GM12878 (cell line): Measurements from ENCODE around the gene ZNF717. TPM values are rescaled to one million over a fixed set of nuclear protein-coding genes. Genes with fewer than 3 reads are reported as not detected.

Source experiments
- ATAC-seq: fragments of 200-7000 bp; cut with Tn5 transposase; 3 replicates; pipeline ENCODE4 v1.9.1; 2020; ENCODE audit warnings: mild to moderate bottlenecking, moderate library complexity
- BruUV-seq: library from RNA; stranded (reverse); fragments of 400-500 nt; replicated peaks from 2 replicates; lab custom pipeline; 2021; lab: Mats Ljungman, UMichigan
- CTCF ChIA-PET: fragments of 300-600 bp; sonication (Branson Sonifier 250); formaldehyde crosslinking; extraction: SDS; loops from one replicate; lab custom pipeline; 2021; ENCODE audit warnings: inconsistent platforms; lab: Yijun Ruan, JAX
- POLR2A ChIA-PET: fragments of 350-600 bp; formaldehyde crosslinking; extraction: SDS; loops from one replicate; lab custom pipeline; 2021; ENCODE audit warnings: inconsistent platforms; lab: Charles Lee
- RAD21 ChIA-PET: fragments of 300-600 bp; sonication (Branson Sonifier 250); formaldehyde crosslinking; loops from one replicate; lab custom pipeline; 2023; ENCODE audit warnings: antibody characterized with exemption; ENCODE audit not compliant: unreplicated experiment; lab: Charles Lee
- SMC1A ChIA-PET: fragments of 300-600 bp; sonication (Branson Sonifier 250); formaldehyde crosslinking; loops from one replicate; lab custom pipeline; 2023; ENCODE audit not compliant: unreplicated experiment, uncharacterized antibody; lab: Charles Lee
- DNase-seq: peaks from one replicate; pipeline ENCODE4 v3.0.0-alpha.2; 2011; ENCODE audit warnings: low read depth, low spot score
- FAIRE-seq: peaks from 3 replicates; lab custom pipeline; 2011; peaks lifted over from hg19 to GRCh38; lab: Jason Lieb, UNC
- H2AFZ ChIP-seq: 2 replicates; pipeline ENCODE4 v1.6.0; 2011; ENCODE audit warnings: low read depth, low read length, control low read depth; ENCODE audit not compliant: control insufficient read depth
- H3K27ac ChIP-seq: 2 replicates; pipeline ENCODE4 v1.5.1; 2011; ENCODE audit warnings: control low read depth; ENCODE audit not compliant: control insufficient read depth, insufficient read depth
- H3K27me3 ChIP-seq, 2 experiments: replicated peaks in 1 of 2; 2 replicates each; pipeline versions ENCODE4 v1.6.0 to v1.6.1; 2011; ENCODE audit warnings: low read length in 1 of 2; ENCODE audit not compliant: control insufficient read depth in 2 of 2, insufficient read depth in 2 of 2
- H3K36me3 ChIP-seq, 2 experiments: 2 replicates each; pipeline ENCODE4 v1.5.1; 2011; ENCODE audit warnings: low read length in 1 of 2; ENCODE audit not compliant: control insufficient read depth in 2 of 2, insufficient read depth in 2 of 2
- H3K4me1 ChIP-seq: 2 replicates; pipeline ENCODE4 v1.6.1; 2011; ENCODE audit warnings: mild to moderate bottlenecking, low read length, moderate library complexity, mixed read lengths; ENCODE audit not compliant: control insufficient read depth, insufficient read depth
- H3K4me2 ChIP-seq: 2 replicates; pipeline ENCODE4 v1.6.0; 2011; ENCODE audit warnings: control low read depth; ENCODE audit not compliant: control insufficient read depth, insufficient read depth
- H3K4me3 ChIP-seq: fragments of 200-600 bp; sonication (generic); 2 replicates; pipeline ENCODE4 v1.5.1; 2016
- H3K79me2 ChIP-seq: 2 replicates; pipeline ENCODE4 v1.6.0; 2011; ENCODE audit warnings: low read length; ENCODE audit not compliant: control insufficient read depth, insufficient read depth
- H3K9ac ChIP-seq: 2 replicates; pipeline ENCODE4 v1.8.0; 2011; ENCODE audit warnings: low read length, control low read depth, mixed read lengths; ENCODE audit not compliant: control insufficient read depth, insufficient read depth
- H3K9me3 ChIP-seq: replicated peaks from 3 replicates; pipeline ENCODE4 v1.5.1; 2011; ENCODE audit warnings: mild to moderate bottlenecking, low read length; ENCODE audit not compliant: control insufficient read depth, insufficient read depth
- H4K20me1 ChIP-seq: 2 replicates; pipeline ENCODE4 v1.6.0; 2011; ENCODE audit not compliant: control insufficient read depth, insufficient read depth
- CHD1 ChIP-seq: IDR thresholded peaks from 2 replicates; pipeline ENCODE4 v1.6.1; 2012; ENCODE audit warnings: low read depth, low read length, improper control_type of control experiment
- CTCF ChIP-seq, 3 experiments: IDR thresholded peaks in 2 of 3; conservative IDR thresholded peaks in 1 of 3; 2 replicates each; pipeline ENCODE4 v1.5.1; 2011; ENCODE audit warnings: low read depth in 3 of 3, low read length in 3 of 3, mild to moderate bottlenecking in 3 of 3, control low read depth in 2 of 3, moderate library complexity in 2 of 3, inconsistent platforms in 1 of 3, mixed read lengths in 1 of 3; ENCODE audit not compliant: control insufficient read depth in 2 of 3, insufficient read depth in 1 of 3; ENCODE audit errors: extremely low read depth in 1 of 3
- E4F1 ChIP-seq: fragments of 450-650 bp; IDR thresholded peaks from 2 replicates; pipeline ENCODE4 v1.6.1; 2018; ENCODE audit warnings: borderline replicate concordance, mild to moderate bottlenecking; ENCODE audit not compliant: partially characterized antibody
- FOXK2 ChIP-seq: fragments of 450-650 bp; IDR thresholded peaks from 2 replicates; pipeline ENCODE4 v1.6.1; 2017; ENCODE audit warnings: mild to moderate bottlenecking, moderate library complexity
- HDAC6 ChIP-seq: fragments of 200-600 bp; sonication (generic); IDR thresholded peaks from one replicate; pipeline ENCODE4 v1.8.0; 2017; ENCODE audit warnings: antibody characterized with exemption; ENCODE audit not compliant: unreplicated experiment
- MEF2A ChIP-seq: IDR thresholded peaks from 2 replicates; pipeline ENCODE4 v1.6.1; 2011; ENCODE audit warnings: low read depth, mild to moderate bottlenecking, low read length, moderate library complexity; ENCODE audit not compliant: insufficient read depth
- MEF2B ChIP-seq: fragments of 450-650 bp; IDR thresholded peaks from 2 replicates; pipeline ENCODE4 v1.6.1; 2018; ENCODE audit warnings: mild to moderate bottlenecking, moderate library complexity; ENCODE audit not compliant: partially characterized antibody, poor library complexity, severe bottlenecking
- MTA2 ChIP-seq: fragments of 450-650 bp; IDR thresholded peaks from 2 replicates; pipeline ENCODE4 v1.6.1; 2016; ENCODE audit warnings: low read depth, mild to moderate bottlenecking, moderate library complexity
- NBN ChIP-seq: fragments of 450-650 bp; IDR thresholded peaks from 2 replicates; pipeline ENCODE4 v1.6.1; 2016
- RELA ChIP-seq: fragments of 450-650 bp; IDR thresholded peaks from 2 replicates; pipeline ENCODE4 v1.8.0; 2014; ENCODE audit warnings: borderline replicate concordance; ENCODE audit not compliant: partially characterized antibody
- RELB ChIP-seq: fragments of 450-650 bp; IDR thresholded peaks from 2 replicates; pipeline ENCODE4 v1.6.1; 2017; ENCODE audit warnings: low read depth, mild to moderate bottlenecking, moderate library complexity
- REST ChIP-seq: IDR thresholded peaks from 2 replicates; pipeline ENCODE4 v1.6.1; 2012; ENCODE audit warnings: mild to moderate bottlenecking, low read depth, low read length
- SMC3 ChIP-seq: IDR thresholded peaks from 2 replicates; pipeline ENCODE4 v1.6.1; 2011; ENCODE audit warnings: low read length, improper control_type of control experiment, borderline replicate concordance
- USF1 ChIP-seq: IDR thresholded peaks from 2 replicates; pipeline ENCODE4 v1.6.1; 2011; ENCODE audit warnings: borderline replicate concordance, low read depth, mild to moderate bottlenecking, moderate library complexity, mixed read lengths, low read length; ENCODE audit not compliant: insufficient read depth; ENCODE audit errors: extremely low read length
- WGBS: methylation state at CpG from one replicate; pipeline ENCODE4 v1.1.6; 2016; ENCODE audit warnings: low lambda C conversion rate; ENCODE audit not compliant: insufficient replicate concordance, insufficient coverage; ENCODE audit errors: missing lambda C conversion rate; 5-methylcytosine and 5-hydroxymethylcytosine counted together
- in situ Hi-C: fragments of 300-500 bp; cut with MboI; formaldehyde crosslinking; loops from 9 replicates; pipeline ENCODE4 v1.14.3; 2018; ENCODE audit warnings: mixed read lengths
- intact Hi-C: fragments of 100-400 bp; cut with micrococcal nuclease; formaldehyde crosslinking; loops from one replicate; pipeline ENCODE4 v1.14.2; 2022; ENCODE audit not compliant: unreplicated experiment
- polyA plus RNA-seq, 11 experiments: library from polyadenylated mRNA; depleted of rRNA in 4 of 11; unstranded in 6 of 11; stranded (reverse) in 5 of 11; fragments of >200 nt; fragmentation: Nextera tagmentation in 4 of 11; fragmentation: Illumina TruSeq in 1 of 11; extraction: Ambion mirVana in 4 of 11; extraction: Trizol in 1 of 11; gene quantifications; 1 replicate in 1 of 11; 2 replicates in 10 of 11; pipeline versions ENCODE4 v1.2.1 to v1.2.3, GENCODE V29; 2011 to 2016; ENCODE audit warnings: inconsistent platforms in 2 of 11, missing spikeins in 2 of 11, low read depth in 1 of 11
- total RNA-seq, 4 experiments: library from RNA; depleted of rRNA in 3 of 4; stranded (reverse); fragments of >200 nt in 3 of 4; fragmentation: Illumina TruSeq in 1 of 4; extraction: Trizol in 1 of 4; gene quantifications; 2 replicates each; pipeline versions ENCODE4 v1.2.1 to v1.2.3, GENCODE V29; 2013 to 2021

The ZNF717 gene
- total and polyA plus RNA-seq, 10 of the 15 experiments (the other 5 are each of a cell fraction or from before 2014, with no cell fraction given), result 2.8 to 25.9 (median 8.7) TPM

DNA sequence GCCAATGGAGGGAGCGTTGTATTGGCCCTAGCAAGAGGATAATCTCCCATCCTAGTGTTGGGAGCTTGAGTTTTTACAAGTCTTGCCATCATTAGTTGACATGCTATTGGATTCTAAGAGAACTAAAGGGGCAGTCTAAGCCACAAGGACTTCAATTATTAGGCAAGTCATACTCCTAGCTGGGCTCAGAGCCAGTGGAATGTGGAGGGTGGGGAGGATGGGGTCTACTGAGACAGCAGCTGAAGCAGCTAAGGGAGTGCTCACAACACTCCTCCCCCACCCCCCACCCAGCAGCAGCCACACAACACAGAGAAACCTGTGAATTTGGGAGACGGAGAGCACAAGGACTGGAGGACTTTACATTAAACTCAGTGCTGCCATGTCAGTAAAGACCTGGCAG, 93.3 kb downstream of the ZNF717 start:
- H3K4me1 ChIP-seq, result no peaks in the 10 kb centered on the region
- intact Hi-C loops (no loop called here), in situ Hi-C loops (no loop called here)
- H3K4me2 ChIP-seq, result no peak overlapping the region
- no peak for FAIRE-seq
- no TSS peak for BruUV-seq
- SMC1A ChIA-PET, result no interaction called here
- no peaks in the 10 kb centered on the region for H3K9me3 ChIP-seq
- no peaks in the 10 kb centered on the region for H3K27me3 ChIP-seq
- no peak overlapping the region for H3K9ac ChIP-seq
- no peak for DNase-seq
- ATAC-seq, result no peak
- POLR2A ChIA-PET, result no interaction called here
- 0% methylated on average over 2 of the region's 2 CpGs for WGBS
- H4K20me1 ChIP-seq, result no peaks in the 10 kb centered on the region
- no peak overlapping the region for H2AFZ ChIP-seq
- no peak overlapping the region for H3K4me3 ChIP-seq
- no peaks in the 10 kb centered on the region for H3K79me2 ChIP-seq
- no peaks in the 10 kb centered on the region for H3K36me3 ChIP-seq
- RAD21 ChIA-PET, result no interaction called here
- H3K27ac ChIP-seq, result no peak overlapping the region
- CTCF ChIA-PET, result no interaction called here
- TF ChIP-seq MTA2, result no peak
- no peak for TF ChIP-seq E4F1
- no peak for TF ChIP-seq NBN
- TF ChIP-seq MEF2B, result no peak
- no peak for TF ChIP-seq RELB
- no peak for TF ChIP-seq HDAC6
- TF ChIP-seq CHD1, result no peak
- TF ChIP-seq MEF2A, result no peak
- no peak for TF ChIP-seq RELA
- TF ChIP-seq USF1, result no peak
- TF ChIP-seq CTCF (IDR thresholded peaks at IDR 0.05 in 2 of 3, conservative IDR thresholded peaks at IDR 0.05 in 1 of 3; ENCODE audit: control insufficient read depth in 2 of 3, extremely low read depth in 1 of 3, insufficient read depth in 1 of 3, low read depth in 3 of 3, low read length in 3 of 3), result no peak
- TF ChIP-seq SMC3, result no peak
- no peak for TF ChIP-seq REST
- no peak for TF ChIP-seq FOXK2
